ENCODE data around the gene PDE8B.

Gene PDE8B

GRCh38 chr5:77333036-77333435, 122.6 kb downstream of the PDE8B start:
- TF ChIP-seq CTCF (IDR thresholded peaks at IDR 0.05; ENCODE audit: low read depth, low read length): no peak
- H3K4me3 ChIP-seq (ENCODE audit: low read depth, low read length): no peak overlapping the region

- no peak overlapping the region for H3K4me3 ChIP-seq (ENCODE audit: low read depth, low read length)
Observed at GRCh38 chr5:77333451-77334123, 123.1 kb downstream of the PDE8B start.

GRCh38 chr5:77337246-77337645, 126.8 kb downstream of the PDE8B start:
- TF ChIP-seq CTCF (IDR thresholded peaks at IDR 0.05; ENCODE audit: low read depth, low read length): no peak

More at GRCh38 chr5:77333451-77334123, 123.1 kb downstream of the PDE8B start:
- TF ChIP-seq CTCF (IDR thresholded peaks at IDR 0.05; ENCODE audit: low read depth, low read length): no peak

GRCh38 chr5:77337686-77338085, 127.2 kb downstream of the PDE8B start:
- TF ChIP-seq CTCF (IDR thresholded peaks at IDR 0.05; ENCODE audit: low read depth, low read length): no peak
- no peak overlapping the region for H3K4me3 ChIP-seq (ENCODE audit: low read depth, low read length)

More at GRCh38 chr5:77337246-77337645, 126.8 kb downstream of the PDE8B start:
- no peak overlapping the region for H3K4me3 ChIP-seq (ENCODE audit: low read depth, low read length)

GRCh38 chr5:77339337-77339890, 128.9 kb downstream of the PDE8B start:
- H3K4me3 ChIP-seq (ENCODE audit: low read depth, low read length): no peak overlapping the region
- no peak for TF ChIP-seq CTCF (IDR thresholded peaks at IDR 0.05; ENCODE audit: low read depth, low read length)

- no peak overlapping the region for H3K4me3 ChIP-seq (ENCODE audit: low read depth, low read length)
- no peak for TF ChIP-seq CTCF (IDR thresholded peaks at IDR 0.05; ENCODE audit: low read depth, low read length)
Observed at GRCh38 chr5:77343165-77343564, 132.7 kb downstream of the PDE8B start.

GRCh38 chr5:77347435-77348098, 137.1 kb downstream of the PDE8B start:
- H3K4me3 ChIP-seq (ENCODE audit: low read depth, low read length): no peak overlapping the region
- no peak for TF ChIP-seq CTCF (IDR thresholded peaks at IDR 0.05; ENCODE audit: low read depth, low read length)
